ENCODE data around the gene ELMO2.

Gene ELMO2

DNA sequence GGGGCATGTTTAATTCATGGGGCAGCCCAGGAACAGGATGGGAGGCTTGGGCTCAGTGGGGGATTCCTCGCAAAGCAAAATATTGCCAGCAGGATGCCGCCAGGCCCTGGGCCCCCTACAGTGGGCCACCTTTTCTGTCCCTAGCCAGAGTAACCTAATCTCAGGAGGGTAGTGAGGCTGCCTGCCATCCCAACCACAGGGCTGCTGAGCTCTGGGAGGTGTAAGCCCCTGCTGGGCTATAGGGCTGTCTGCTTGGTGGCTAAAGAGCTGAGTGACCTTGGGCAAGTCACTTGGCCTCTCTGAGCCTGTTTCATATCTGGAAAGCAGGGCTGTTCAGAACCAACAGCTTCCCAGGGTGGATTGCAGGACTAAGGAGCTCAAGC lies 62.4 kb downstream of the ELMO2 start:
- no peak for TF ChIP-seq ZFX (IDR thresholded peaks at IDR 0.05; ENCODE audit: borderline replicate concordance)
- TF ChIP-seq, protein P1, sequence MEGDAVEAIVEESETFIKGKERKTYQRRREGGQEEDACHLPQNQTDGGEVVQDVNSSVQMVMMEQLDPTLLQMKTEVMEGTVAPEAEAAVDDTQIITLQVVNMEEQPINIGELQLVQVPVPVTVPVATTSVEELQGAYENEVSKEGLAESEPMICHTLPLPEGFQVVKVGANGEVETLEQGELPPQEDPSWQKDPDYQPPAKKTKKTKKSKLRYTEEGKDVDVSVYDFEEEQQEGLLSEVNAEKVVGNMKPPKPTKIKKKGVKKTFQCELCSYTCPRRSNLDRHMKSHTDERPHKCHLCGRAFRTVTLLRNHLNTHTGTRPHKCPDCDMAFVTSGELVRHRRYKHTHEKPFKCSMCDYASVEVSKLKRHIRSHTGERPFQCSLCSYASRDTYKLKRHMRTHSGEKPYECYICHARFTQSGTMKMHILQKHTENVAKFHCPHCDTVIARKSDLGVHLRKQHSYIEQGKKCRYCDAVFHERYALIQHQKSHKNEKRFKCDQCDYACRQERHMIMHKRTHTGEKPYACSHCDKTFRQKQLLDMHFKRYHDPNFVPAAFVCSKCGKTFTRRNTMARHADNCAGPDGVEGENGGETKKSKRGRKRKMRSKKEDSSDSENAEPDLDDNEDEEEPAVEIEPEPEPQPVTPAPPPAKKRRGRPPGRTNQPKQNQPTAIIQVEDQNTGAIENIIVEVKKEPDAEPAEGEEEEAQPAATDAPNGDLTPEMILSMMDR (IDR thresholded peaks at IDR 0.05), result no peak
- H3K27ac ChIP-seq, result no peak overlapping the region

DNA sequence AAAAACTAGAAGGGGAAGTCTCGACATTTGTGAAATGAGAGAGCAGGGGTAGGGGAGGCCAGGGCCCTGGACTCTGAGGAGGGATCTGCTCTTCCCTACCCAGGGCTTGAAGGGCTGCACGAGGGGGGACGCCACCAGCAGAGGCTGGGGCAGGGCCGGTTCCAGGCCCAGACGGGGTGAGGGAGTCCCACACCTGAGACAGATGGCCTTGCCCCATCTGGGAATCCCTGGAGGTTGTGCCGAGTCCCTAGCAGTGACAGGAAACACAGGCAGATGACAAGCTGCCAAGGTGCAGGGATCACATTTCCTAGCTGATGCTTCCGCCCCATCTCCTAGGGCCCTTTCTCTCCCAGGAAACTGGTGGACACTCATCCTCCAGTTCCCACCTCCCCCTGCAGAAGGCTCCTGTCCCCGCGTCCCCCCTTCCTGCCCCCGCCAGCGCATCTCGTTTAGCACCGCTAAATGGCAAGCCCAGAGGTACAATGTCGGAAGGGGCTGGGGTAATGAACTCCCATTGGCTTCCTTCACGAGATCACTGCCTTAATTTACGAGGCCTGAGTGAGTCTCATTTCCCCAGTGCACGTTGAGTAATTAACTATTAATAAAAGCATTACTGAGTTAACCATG lies 63.0 kb downstream of the ELMO2 start:
- H3K27ac ChIP-seq, result no peak overlapping the region
- no peak for TF ChIP-seq ZFX (IDR thresholded peaks at IDR 0.05; ENCODE audit: borderline replicate concordance)
- TF ChIP-seq, protein P1 (IDR thresholded peaks at IDR 0.05), result no peak

DNA sequence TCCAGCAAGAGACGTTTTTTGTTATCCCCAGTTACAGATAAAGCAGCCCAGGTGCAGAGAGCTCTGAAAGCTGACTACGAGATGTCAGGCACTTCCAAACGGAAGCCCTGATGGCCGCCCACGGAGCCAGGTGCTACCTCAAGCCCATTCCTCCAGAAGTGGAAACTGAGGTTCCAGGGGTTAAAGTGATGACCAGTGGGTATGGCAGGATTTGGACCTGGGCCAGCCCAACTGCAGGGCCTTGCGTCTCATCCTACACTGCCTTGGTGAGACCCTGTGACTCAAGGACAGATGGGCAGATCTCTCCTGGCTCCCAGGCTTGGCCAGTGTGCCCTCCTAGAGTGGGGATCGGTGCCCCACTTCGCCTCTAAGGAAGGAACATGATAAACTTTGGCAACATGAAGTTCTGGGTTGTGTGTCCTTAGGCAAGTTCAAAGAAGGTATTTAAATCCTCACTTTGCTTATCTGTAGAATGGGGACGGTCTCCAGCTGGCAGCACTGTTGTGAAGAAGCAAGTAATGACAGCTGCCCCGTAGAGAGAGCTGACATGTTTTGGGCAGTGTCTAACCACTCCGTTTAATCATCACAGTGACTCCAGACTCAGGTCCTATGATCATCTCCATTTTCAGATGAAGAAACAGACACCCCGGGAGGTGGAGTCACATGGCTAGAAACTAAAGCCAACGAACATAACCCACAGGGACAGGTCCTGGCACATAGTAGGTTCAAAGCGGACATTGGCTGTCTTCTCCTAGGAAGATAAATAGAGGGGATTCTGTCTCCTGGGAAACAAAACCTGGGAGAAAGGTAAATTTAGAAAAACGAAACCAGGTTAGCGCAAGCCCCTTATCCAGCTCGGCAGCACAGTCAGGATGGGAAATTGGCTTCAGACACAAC lies 63.7 kb downstream of the ELMO2 start:
- TF ChIP-seq, protein P1 (IDR thresholded peaks at IDR 0.05), result no peak
- TF ChIP-seq ZFX (IDR thresholded peaks at IDR 0.05; ENCODE audit: borderline replicate concordance), result no peak
- no peak overlapping the region for H3K27ac ChIP-seq

DNA sequence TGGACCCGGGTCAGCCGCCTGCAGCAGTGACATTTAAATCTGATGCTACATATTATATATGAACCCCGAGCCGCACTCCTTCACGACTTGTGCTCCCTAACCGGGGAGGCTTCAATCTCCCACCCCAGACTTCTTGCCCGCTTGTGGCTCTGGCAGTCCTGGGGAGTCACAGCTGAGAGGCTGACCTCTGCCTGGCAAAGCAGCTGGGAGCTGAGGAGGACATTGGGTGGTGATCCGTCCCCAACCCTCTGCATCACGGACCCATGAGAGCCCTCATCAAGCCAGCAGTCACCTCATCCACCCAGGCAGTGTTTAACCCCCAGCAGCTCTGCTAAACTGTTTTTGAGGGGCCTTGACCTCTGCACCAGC lies 64.4 kb downstream of the ELMO2 start:
- H3K27ac ChIP-seq, result no peak overlapping the region
- TF ChIP-seq, protein P1 (IDR thresholded peaks at IDR 0.05), result no peak
- no peak for TF ChIP-seq ZFX (IDR thresholded peaks at IDR 0.05; ENCODE audit: borderline replicate concordance)

DNA sequence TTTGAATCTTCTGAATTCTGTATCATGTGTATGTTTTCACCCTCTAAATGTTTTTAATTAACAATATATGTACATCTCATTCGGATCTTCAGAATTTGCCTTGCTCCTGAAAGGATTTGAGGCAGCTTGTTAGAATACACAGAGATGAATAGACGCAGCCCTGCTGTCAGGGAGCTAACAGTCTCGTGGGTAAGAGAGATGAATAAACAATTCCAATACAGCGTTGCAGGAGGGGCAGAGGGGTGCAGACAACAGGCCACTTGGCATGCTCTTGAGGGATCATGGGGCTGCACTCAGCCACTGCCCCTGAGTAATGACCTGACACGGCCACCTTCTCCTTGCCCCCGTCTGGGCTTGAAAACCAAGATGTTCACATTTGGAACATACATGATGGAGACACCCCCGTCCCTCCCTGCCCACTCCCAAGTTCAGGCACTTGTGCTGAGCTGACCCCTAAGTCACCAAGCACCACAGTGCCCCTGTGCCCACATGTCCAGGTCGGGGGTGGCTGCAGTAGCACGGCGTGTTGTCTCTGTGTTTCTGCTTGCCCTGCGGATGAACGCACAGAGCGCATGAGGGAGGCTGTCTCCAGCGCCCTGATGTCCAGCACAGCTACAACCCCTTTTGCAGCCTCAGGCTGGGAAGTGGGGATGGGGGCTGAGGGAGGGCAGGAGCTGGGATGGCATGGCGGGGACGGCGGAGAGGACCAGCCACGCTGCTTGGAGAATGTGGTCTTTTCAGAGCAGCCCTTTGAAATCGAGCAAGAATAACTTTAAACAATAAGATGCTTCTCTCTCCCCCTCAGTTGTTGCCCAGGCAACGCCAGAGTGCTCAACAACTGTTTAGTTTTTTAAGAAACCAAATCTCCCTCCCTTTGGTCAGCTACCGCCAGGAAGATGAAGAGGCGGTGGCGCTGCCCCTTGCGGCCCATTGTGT lies 65.1 kb downstream of the ELMO2 start:
- TF ChIP-seq, protein P1 (IDR thresholded peaks at IDR 0.05), result no peak
- no peak for TF ChIP-seq ZFX (IDR thresholded peaks at IDR 0.05; ENCODE audit: borderline replicate concordance)
- H3K27ac ChIP-seq, result no peak overlapping the region

DNA sequence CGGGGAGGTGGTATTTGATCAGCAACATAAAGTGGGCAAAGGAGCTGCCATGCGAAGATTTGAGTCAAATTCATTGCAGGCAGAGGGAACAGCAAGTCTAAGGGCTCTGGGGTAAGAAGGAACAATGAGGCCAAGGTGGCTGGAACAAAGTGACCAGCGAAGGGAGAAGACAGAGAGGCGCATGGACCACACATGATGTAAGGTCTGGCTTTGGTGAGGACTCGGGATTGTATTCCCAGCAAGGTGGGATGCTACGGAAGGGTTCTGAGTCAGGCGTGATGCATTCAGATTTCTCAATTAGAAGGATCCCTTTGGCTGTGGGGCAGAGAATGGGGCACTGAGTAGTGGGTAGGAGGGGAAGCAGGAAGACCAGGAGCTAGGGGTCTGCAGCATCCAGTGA lies 67.4 kb downstream of the ELMO2 start:
- TF ChIP-seq ZFX (IDR thresholded peaks at IDR 0.05; ENCODE audit: borderline replicate concordance), result no peak
- TF ChIP-seq, protein P1 (IDR thresholded peaks at IDR 0.05), result no peak
- no peak overlapping the region for H3K27ac ChIP-seq

All from 22Rv1 (cell line).